Nephron (organoid): ENCODE results near the gene CUL9.

ENCODE experiments used
- H3K27ac Mint-ChIP-seq, 3 experiments: 2 replicates each; pipeline ENCODE4 v1.8.0; 2020; ENCODE audit warnings: mixed read lengths in 3 of 3, mild to moderate bottlenecking in 2 of 3, moderate library complexity in 1 of 3
- H3K27me3 Mint-ChIP-seq: 2 replicates; pipeline ENCODE4 v1.8.0; 2021; ENCODE audit warnings: low read depth, mild to moderate bottlenecking, moderate library complexity, mixed read lengths
- H3K36me3 Mint-ChIP-seq: 2 replicates; pipeline ENCODE4 v1.8.0; 2020; ENCODE audit warnings: low read depth, mixed read lengths
- H3K4me1 Mint-ChIP-seq: 2 replicates; pipeline ENCODE4 v1.8.0; 2020; ENCODE audit warnings: mixed read lengths
- H3K4me3 Mint-ChIP-seq, 3 experiments: 2 replicates each; pipeline ENCODE4 v1.8.0; 2020; ENCODE audit warnings: mild to moderate bottlenecking in 3 of 3, mixed read lengths in 3 of 3, moderate library complexity in 2 of 3
- H3K9me3 Mint-ChIP-seq: 2 replicates; pipeline ENCODE4 v1.8.0; 2020; ENCODE audit warnings: mixed read lengths
- TF ChIP-seq, protein P1 (sequence below), 3 experiments: fragments of 200-600 bp; sonication (generic); IDR thresholded peaks; one replicate each; pipeline ENCODE4 v1.5.0; 2021; ENCODE audit warnings: antibody characterized with exemption in 3 of 3; ENCODE audit not compliant: unreplicated experiment in 3 of 3

Gene CUL9

DNA sequence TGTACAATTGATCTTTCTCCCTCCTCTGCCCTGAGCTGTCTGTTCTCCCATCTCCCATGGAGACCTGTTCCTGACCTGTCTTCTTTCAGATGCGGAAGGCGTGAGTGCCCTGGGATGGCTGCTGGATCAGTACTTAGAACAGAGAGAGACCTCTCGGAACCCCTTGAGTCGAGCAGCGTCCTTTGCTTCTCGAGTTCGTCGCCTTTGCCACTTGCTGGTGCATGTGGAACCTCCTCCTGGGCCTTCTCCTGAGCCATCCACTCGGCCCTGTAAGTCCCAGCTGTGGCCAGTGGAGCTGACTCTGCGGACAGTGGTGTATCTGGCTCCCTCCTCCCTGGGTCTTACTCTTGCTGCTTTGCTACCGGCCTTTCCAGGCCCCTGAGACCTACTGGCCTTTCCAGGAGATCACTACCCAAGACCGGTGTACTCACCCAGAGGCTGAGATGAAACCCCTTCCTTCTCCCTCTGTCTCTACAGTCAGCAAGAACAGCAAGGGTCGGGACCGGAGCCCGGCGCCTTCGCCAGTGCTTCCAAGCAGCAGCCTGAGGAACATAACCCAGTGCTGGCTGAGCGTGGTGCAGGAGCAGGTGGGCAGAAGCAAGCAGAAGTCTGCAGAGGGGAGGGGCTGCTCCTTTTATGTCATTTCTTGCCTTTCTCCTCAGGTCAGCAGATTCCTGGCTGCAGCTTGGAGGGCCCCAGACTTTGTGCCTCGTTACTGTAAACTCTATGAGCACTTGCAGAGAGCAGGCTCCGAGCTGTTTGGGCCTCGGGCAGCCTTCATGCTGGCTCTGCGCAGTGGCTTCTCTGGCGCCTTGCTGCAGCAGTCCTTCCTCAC is 22.5 kb downstream of the CUL9 start:
- no peaks in the 10 kb centered on the region for H3K9me3 Mint-ChIP-seq
- no peaks in the 10 kb centered on the region for H3K27me3 Mint-ChIP-seq
- H3K4me1 Mint-ChIP-seq = no peaks in the 10 kb centered on the region
- H3K4me3 Mint-ChIP-seq = no peak overlapping the region
- H3K36me3 Mint-ChIP-seq = peaks cover 41% of the 10 kb centered on the region
- H3K27ac Mint-ChIP-seq = peak overlapping the region in 1 of 3 experiments; percentile 55
- TF ChIP-seq, protein P1, sequence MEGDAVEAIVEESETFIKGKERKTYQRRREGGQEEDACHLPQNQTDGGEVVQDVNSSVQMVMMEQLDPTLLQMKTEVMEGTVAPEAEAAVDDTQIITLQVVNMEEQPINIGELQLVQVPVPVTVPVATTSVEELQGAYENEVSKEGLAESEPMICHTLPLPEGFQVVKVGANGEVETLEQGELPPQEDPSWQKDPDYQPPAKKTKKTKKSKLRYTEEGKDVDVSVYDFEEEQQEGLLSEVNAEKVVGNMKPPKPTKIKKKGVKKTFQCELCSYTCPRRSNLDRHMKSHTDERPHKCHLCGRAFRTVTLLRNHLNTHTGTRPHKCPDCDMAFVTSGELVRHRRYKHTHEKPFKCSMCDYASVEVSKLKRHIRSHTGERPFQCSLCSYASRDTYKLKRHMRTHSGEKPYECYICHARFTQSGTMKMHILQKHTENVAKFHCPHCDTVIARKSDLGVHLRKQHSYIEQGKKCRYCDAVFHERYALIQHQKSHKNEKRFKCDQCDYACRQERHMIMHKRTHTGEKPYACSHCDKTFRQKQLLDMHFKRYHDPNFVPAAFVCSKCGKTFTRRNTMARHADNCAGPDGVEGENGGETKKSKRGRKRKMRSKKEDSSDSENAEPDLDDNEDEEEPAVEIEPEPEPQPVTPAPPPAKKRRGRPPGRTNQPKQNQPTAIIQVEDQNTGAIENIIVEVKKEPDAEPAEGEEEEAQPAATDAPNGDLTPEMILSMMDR (IDR thresholded peaks at IDR 0.05; ENCODE audit: unreplicated experiment in 3 of 3) = no peak

DNA sequence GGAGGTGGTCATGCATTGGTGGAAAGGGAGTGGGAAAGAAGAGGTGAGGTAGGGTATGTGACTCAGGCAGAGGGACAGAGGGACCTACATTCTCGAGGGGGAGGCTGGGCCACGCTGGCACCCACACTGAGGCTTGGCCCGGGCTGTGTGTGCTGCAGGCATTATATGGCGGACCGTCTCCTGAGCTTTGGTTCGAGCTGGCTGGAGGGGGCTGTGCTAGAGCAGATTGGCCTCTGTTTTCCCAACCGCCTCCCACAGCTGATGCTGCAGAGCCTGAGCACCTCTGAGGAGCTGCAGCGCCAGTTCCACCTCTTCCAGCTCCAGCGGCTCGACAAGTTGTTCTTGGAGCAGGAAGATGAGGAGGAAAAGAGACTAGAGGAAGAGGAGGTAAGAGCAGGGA is 23.9 kb downstream of the CUL9 start:
- Mint-ChIP-seq H3K27me3 (no peaks in the 10 kb centered on the region), H3K4me1 (no peaks in the 10 kb centered on the region), H3K36me3 (peaks cover 31% of the 10 kb centered on the region), H3K27ac (no peak overlapping the region), H3K9me3 (no peaks in the 10 kb centered on the region), H3K4me3 (no peak overlapping the region)
- TF ChIP-seq, protein P1 (IDR thresholded peaks at IDR 0.05; ENCODE audit: unreplicated experiment in 3 of 3) = no peak

DNA sequence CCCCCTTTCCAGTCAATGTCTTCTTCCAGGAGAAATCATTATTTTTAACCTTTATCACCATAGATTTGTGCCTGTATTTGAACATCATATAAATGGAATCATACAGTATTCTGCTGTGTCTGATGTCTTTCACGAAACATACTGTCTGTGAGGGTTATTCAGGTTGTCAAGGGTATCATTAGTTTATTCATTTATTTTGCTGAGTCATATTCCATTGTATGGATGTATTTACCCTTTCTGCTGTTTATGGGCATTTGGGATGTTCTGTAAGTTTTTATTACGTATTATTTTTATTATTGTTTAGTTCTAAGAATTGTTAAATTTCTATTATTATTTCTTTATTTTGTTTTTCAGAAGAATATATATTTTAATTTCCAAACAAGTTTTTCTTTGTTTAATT is 25.3 kb downstream of the CUL9 start:
- no peak overlapping the region for H3K4me3 Mint-ChIP-seq
- peaks cover 26% of the 10 kb centered on the region for H3K36me3 Mint-ChIP-seq
- H3K27ac Mint-ChIP-seq = no peak overlapping the region
- H3K4me1 Mint-ChIP-seq = no peaks in the 10 kb centered on the region
- no peaks in the 10 kb centered on the region for H3K9me3 Mint-ChIP-seq
- no peaks in the 10 kb centered on the region for H3K27me3 Mint-ChIP-seq
- TF ChIP-seq, protein P1 (IDR thresholded peaks at IDR 0.05; ENCODE audit: unreplicated experiment in 3 of 3) = no peak

- TF ChIP-seq, protein P1 (IDR thresholded peaks at IDR 0.05; ENCODE audit: unreplicated experiment in 3 of 3) = peak in 2 of 3 experiments; percentile 12 to 17
- no peak overlapping the region for H3K4me3 Mint-ChIP-seq
- H3K9me3 Mint-ChIP-seq = no peaks in the 10 kb centered on the region
- no peaks in the 10 kb centered on the region for H3K4me1 Mint-ChIP-seq
- H3K36me3 Mint-ChIP-seq = peaks cover 18% of the 10 kb centered on the region
- no peaks in the 10 kb centered on the region for H3K27me3 Mint-ChIP-seq
- peak overlapping the region; percentile 29 to 65 (median 49) for H3K27ac Mint-ChIP-seq
These were observed 30.0 kb downstream of the CUL9 start for GRCh38 chr6:43211955-43212354.

- Mint-ChIP-seq H3K4me1 (no peaks in the 10 kb centered on the region), H3K36me3 (peaks cover 21% of the 10 kb centered on the region), H3K4me3 (no peak overlapping the region), H3K27me3 (no peaks in the 10 kb centered on the region), H3K9me3 (no peaks in the 10 kb centered on the region), H3K27ac (no peak overlapping the region)
- TF ChIP-seq, protein P1 (IDR thresholded peaks at IDR 0.05; ENCODE audit: unreplicated experiment in 3 of 3) = no peak
These were observed 31.4 kb downstream of the CUL9 start for GRCh38 chr6:43213431-43213830.

- Mint-ChIP-seq H3K27ac (no peak overlapping the region), H3K27me3 (no peaks in the 10 kb centered on the region), H3K4me1 (no peaks in the 10 kb centered on the region), H3K4me3 (no peak overlapping the region), H3K9me3 (no peaks in the 10 kb centered on the region), H3K36me3 (peaks cover 27% of the 10 kb centered on the region)
- TF ChIP-seq, protein P1 (IDR thresholded peaks at IDR 0.05; ENCODE audit: unreplicated experiment in 3 of 3) = no peak
These were observed 33.1 kb downstream of the CUL9 start for GRCh38 chr6:43215066-43215465.
